Mesenchymal stem cell (in vitro differentiated cells and primary cell): ENCODE measurements around the gene RALGPS1.
A peak's percentile ranks its signal among the peaks of the same experiment; 100 is the strongest.

Source experiments
- DNase-seq: peaks from one replicate; pipeline ENCODE4 v3.0.0-alpha.2; 2013
- H2AFZ ChIP-seq: one replicate; pipeline ENCODE4 v1.6.1; 2013; ENCODE audit warnings: low read depth, mild to moderate bottlenecking, control low read depth, inconsistent platforms, low read length, moderate library complexity
- H2AK5ac ChIP-seq: 2 replicates; pipeline ENCODE4 v1.6.1; 2013; ENCODE audit warnings: low read length, moderate library complexity, mild to moderate bottlenecking, inconsistent platforms; ENCODE audit not compliant: severe bottlenecking
- H2BK120ac ChIP-seq: one replicate; pipeline ENCODE4 v1.6.1; 2013; ENCODE audit warnings: low read depth, mild to moderate bottlenecking, inconsistent platforms, low read length, moderate library complexity
- H2BK12ac ChIP-seq, 2 experiments: one replicate each; pipeline ENCODE4 v1.6.1; 2013; ENCODE audit warnings: inconsistent platforms in 2 of 2, low read length in 2 of 2, mild to moderate bottlenecking in 2 of 2, moderate library complexity in 2 of 2, control low read depth in 1 of 2
- H2BK15ac ChIP-seq: one replicate; pipeline ENCODE4 v1.6.1; 2013; ENCODE audit warnings: mild to moderate bottlenecking, low read depth, inconsistent platforms; ENCODE audit not compliant: poor library complexity, severe bottlenecking
- H2BK5ac ChIP-seq: 2 replicates; pipeline ENCODE4 v1.6.1; 2013; ENCODE audit warnings: low read depth, mild to moderate bottlenecking, low read length, control low read depth, inconsistent platforms; ENCODE audit not compliant: poor library complexity, severe bottlenecking
- H3K14ac ChIP-seq, 2 experiments: one replicate each; pipeline ENCODE4 v1.6.1; 2013; ENCODE audit warnings: inconsistent platforms in 2 of 2, low read length in 2 of 2, control low read depth in 1 of 2, mild to moderate bottlenecking in 1 of 2, moderate library complexity in 1 of 2
- H3K18ac ChIP-seq, 2 experiments: one replicate each; pipeline ENCODE4 v1.6.1; 2013; ENCODE audit warnings: inconsistent platforms in 2 of 2, low read length in 2 of 2, control low read depth in 1 of 2, low read depth in 1 of 2, mild to moderate bottlenecking in 1 of 2
- H3K23ac ChIP-seq, 2 experiments: one replicate each; pipeline ENCODE4 v1.6.1; 2013; ENCODE audit warnings: inconsistent platforms in 2 of 2, low read length in 2 of 2, mild to moderate bottlenecking in 2 of 2, moderate library complexity in 2 of 2, control low read depth in 1 of 2
- H3K27ac ChIP-seq: 2 replicates; pipeline ENCODE4 v1.5.1; 2013; ENCODE audit warnings: mild to moderate bottlenecking, moderate library complexity, low read length, control low read depth, inconsistent platforms; ENCODE audit not compliant: poor library complexity, severe bottlenecking
- H3K27me3 ChIP-seq, 2 experiments: 2 replicates each; pipeline versions ENCODE4 v1.6.1 to v1.7.0; 2013; ENCODE audit warnings: low read length in 2 of 2, mild to moderate bottlenecking in 2 of 2, moderate library complexity in 2 of 2, control low read depth in 1 of 2, inconsistent platforms in 1 of 2; ENCODE audit not compliant: control insufficient read depth in 1 of 2, insufficient read depth in 1 of 2
- H3K36me3 ChIP-seq, 2 experiments: 2 replicates each; pipeline versions ENCODE4 v1.6.1 to v1.7.0; 2013; ENCODE audit warnings: low read length in 2 of 2, control low read depth in 1 of 2, inconsistent platforms in 1 of 2, low read depth in 1 of 2, mild to moderate bottlenecking in 1 of 2; ENCODE audit not compliant: insufficient read depth in 2 of 2, control insufficient read depth in 1 of 2
- H3K4ac ChIP-seq, 2 experiments: one replicate each; pipeline ENCODE4 v1.6.1; 2013; ENCODE audit warnings: inconsistent platforms in 2 of 2, low read length in 2 of 2, mild to moderate bottlenecking in 2 of 2, moderate library complexity in 2 of 2, control low read depth in 1 of 2, low read depth in 1 of 2
- H3K4me1 ChIP-seq: 2 replicates; pipeline ENCODE4 v1.6.1; 2013; ENCODE audit warnings: low read depth, low read length, control low read depth; ENCODE audit not compliant: control insufficient read depth, insufficient read depth
- H3K4me2 ChIP-seq: 2 replicates; pipeline ENCODE4 v1.6.1; 2013; ENCODE audit warnings: low read length, mild to moderate bottlenecking, inconsistent platforms; ENCODE audit not compliant: poor library complexity, severe bottlenecking
- H3K4me3 ChIP-seq, 2 experiments: 2 replicates each; pipeline versions ENCODE4 v1.5.1 to v1.7.0; 2013; ENCODE audit warnings: low read length in 2 of 2, mild to moderate bottlenecking in 2 of 2, control low read depth in 1 of 2, low read depth in 1 of 2; ENCODE audit not compliant: insufficient read depth in 1 of 2
- H3K79me1 ChIP-seq: replicated peaks from 2 replicates; pipeline ENCODE4 v1.6.1; 2013; ENCODE audit warnings: mild to moderate bottlenecking, control low read depth, low read length, inconsistent platforms; ENCODE audit not compliant: poor library complexity, severe bottlenecking
- H3K9ac ChIP-seq: 2 replicates; pipeline ENCODE4 v1.7.0; 2013; ENCODE audit warnings: mild to moderate bottlenecking, low read length, moderate library complexity
- H3K9me3 ChIP-seq: 2 replicates; pipeline ENCODE4 v1.7.0; 2013; ENCODE audit warnings: mild to moderate bottlenecking, low read length; ENCODE audit not compliant: control insufficient read depth
- H4K8ac ChIP-seq: one replicate; pipeline ENCODE4 v1.6.1; 2013; ENCODE audit warnings: inconsistent platforms, mild to moderate bottlenecking, low read length, moderate library complexity
- H4K91ac ChIP-seq: one replicate; pipeline ENCODE4 v1.6.1; 2013; ENCODE audit warnings: mild to moderate bottlenecking, low read length, inconsistent platforms
- WGBS: methylation state at CpG from one replicate; pipeline ENCODE4 v1.1.7; 2013; ENCODE audit warnings: mixed read lengths; 5-methylcytosine and 5-hydroxymethylcytosine counted together

RALGPS1 gene

GRCh38 chr9:127199001-127199791 lies 284.6 kb downstream of the RALGPS1 start:
- Histone ChIP-seq H3K27ac (no peak overlapping the region), H3K23ac (no peak overlapping the region), H3K27me3 (peaks cover 10 to 23% of the 10 kb centered on the region in 2 experiments), H3K4ac (peak overlapping the region in 1 of 2 experiments; percentile 24), H4K91ac (peak overlapping the region; percentile 25), H3K4me1 (peaks cover 3% of the 10 kb centered on the region), H3K14ac (no peak overlapping the region), H3K36me3 (no peaks in the 10 kb centered on the region), H2AK5ac (no peak overlapping the region), H3K9me3 (no peaks in the 10 kb centered on the region), H3K79me1 (no peaks in the 10 kb centered on the region), H3K4me3 (no peak overlapping the region), H3K18ac (peak overlapping the region in 1 of 2 experiments; percentile 40), H2BK12ac (peak overlapping the region in 1 of 2 experiments; percentile 43), H2BK5ac (no peak overlapping the region), H3K4me2 (no peak overlapping the region), H3K9ac (peak overlapping the region; percentile 60), H2BK15ac (no peak overlapping the region), H2BK120ac (no peak overlapping the region), H2AFZ (no peak overlapping the region), H4K8ac (no peak overlapping the region)
- DNase-seq = peak; percentile 81
- 38% methylated on average over 15 of the region's 15 CpGs for WGBS

GRCh38 chr9:127200106-127200862 lies 285.7 kb downstream of the RALGPS1 start:
- H2AK5ac ChIP-seq = no peak overlapping the region
- H3K27ac ChIP-seq = no peak overlapping the region
- H3K9me3 ChIP-seq = no peaks in the 10 kb centered on the region
- no peak overlapping the region for H3K9ac ChIP-seq
- no peak overlapping the region for H4K8ac ChIP-seq
- H3K23ac ChIP-seq = no peak overlapping the region
- no peaks in the 10 kb centered on the region for H3K36me3 ChIP-seq
- H3K4me1 ChIP-seq = peaks cover 5% of the 10 kb centered on the region
- H3K4me3 ChIP-seq = no peak overlapping the region
- H3K79me1 ChIP-seq = no peaks in the 10 kb centered on the region
- H4K91ac ChIP-seq = no peak overlapping the region
- H3K14ac ChIP-seq = no peak overlapping the region
- H3K4ac ChIP-seq = no peak overlapping the region
- H2AFZ ChIP-seq = no peak overlapping the region
- peaks cover 18 to 32% of the 10 kb centered on the region in 2 experiments for H3K27me3 ChIP-seq
- DNase-seq = no peak
- no peak overlapping the region for H3K4me2 ChIP-seq
- WGBS = 79% methylated on average over 10 of the region's 10 CpGs
- no peak overlapping the region for H2BK12ac ChIP-seq
- no peak overlapping the region for H2BK5ac ChIP-seq
- H2BK120ac ChIP-seq = no peak overlapping the region
- no peak overlapping the region for H3K18ac ChIP-seq
- H2BK15ac ChIP-seq = no peak overlapping the region

- no peak overlapping the region for H4K91ac ChIP-seq
- H3K27ac ChIP-seq = no peak overlapping the region
- no peak overlapping the region for H4K8ac ChIP-seq
- no peak overlapping the region for H3K4ac ChIP-seq
- H3K23ac ChIP-seq = no peak overlapping the region
- no peaks in the 10 kb centered on the region for H3K79me1 ChIP-seq
- no peak overlapping the region for H3K14ac ChIP-seq
- H3K4me1 ChIP-seq = peaks cover 4% of the 10 kb centered on the region
- DNase-seq = no peak
- H3K4me3 ChIP-seq = no peak overlapping the region
- H2BK5ac ChIP-seq = no peak overlapping the region
- no peak overlapping the region for H3K4me2 ChIP-seq
- H2AK5ac ChIP-seq = no peak overlapping the region
- no peak overlapping the region for H2AFZ ChIP-seq
- no peak overlapping the region for H3K9ac ChIP-seq
- no peak overlapping the region for H3K18ac ChIP-seq
- H3K27me3 ChIP-seq = peaks cover 18 to 40% of the 10 kb centered on the region in 2 experiments
- no peak overlapping the region for H2BK120ac ChIP-seq
- H2BK12ac ChIP-seq = no peak overlapping the region
- no peaks in the 10 kb centered on the region for H3K36me3 ChIP-seq
- H3K9me3 ChIP-seq = no peaks in the 10 kb centered on the region
- 97% methylated on average over 6 of the region's 6 CpGs for WGBS
- H2BK15ac ChIP-seq = no peak overlapping the region
Measured at GRCh38 chr9:127201071-127201541, 286.5 kb downstream of the RALGPS1 start.

GRCh38 chr9:127201731-127202130 lies 287.1 kb downstream of the RALGPS1 start:
- Histone ChIP-seq H4K91ac (no peak overlapping the region), H3K27me3 (peaks cover 17 to 44% of the 10 kb centered on the region in 2 experiments), H3K4me1 (peaks cover 4% of the 10 kb centered on the region), H3K4me3 (no peak overlapping the region), H3K9me3 (no peaks in the 10 kb centered on the region), H2AFZ (no peak overlapping the region), H3K14ac (no peak overlapping the region), H4K8ac (no peak overlapping the region), H2BK5ac (no peak overlapping the region), H3K79me1 (no peaks in the 10 kb centered on the region), H3K36me3 (no peaks in the 10 kb centered on the region), H2BK120ac (no peak overlapping the region), H3K18ac (no peak overlapping the region), H3K9ac (no peak overlapping the region), H3K23ac (no peak overlapping the region), H2BK12ac (no peak overlapping the region), H3K27ac (no peak overlapping the region), H3K4me2 (no peak overlapping the region), H2BK15ac (no peak overlapping the region), H2AK5ac (no peak overlapping the region), H3K4ac (no peak overlapping the region)
- WGBS = 94% methylated on average over 10 of the region's 11 CpGs
- DNase-seq = no peak
